ENCODE measurements around the gene MTUS2. TPM values are rescaled to one million over a fixed set of nuclear protein-coding genes. Genes with fewer than 3 reads are reported as not detected.
"Not testable (repeated sequence)": the region's sequence is repeated elsewhere in the genome, so short reads cannot be mapped to it uniquely, and the experiment has no call there.

MTUS2 gene
- total RNA-seq, 2 donors from 2014 or later, result 4.0 to 5.4 TPM

GRCh38 chr13:29210676-29211075 lies 390.5 kb downstream of the MTUS2 start:
- ATAC-seq (no peak), DNase-seq (no peak)
- TF ChIP-seq CTCF (IDR thresholded peaks at IDR 0.05) (no peak), POLR2A (IDR thresholded peaks at IDR 0.05) (no peak)
- no peak overlapping the region for H3K4me3 ChIP-seq
- WGBS, 2 donors, result 74 to 84% methylated on average over 4 of the region's 4 CpGs
- H3K36me3 ChIP-seq (replicated peaks in 1 of 2; ENCODE audit: insufficient read depth in 1 of 2, low read depth in 2 of 2), result no peaks in the 10 kb centered on the region
- intact Hi-C loops (cut with DNase I), result no loop called here
- no peaks in the 10 kb centered on the region for H3K9me3 ChIP-seq
- no peak overlapping the region for H3K27ac ChIP-seq
- H3K4me1 ChIP-seq, result no peaks in the 10 kb centered on the region
- H3K27me3 ChIP-seq, result no peaks in the 10 kb centered on the region

GRCh38 chr13:29211162-29211561 lies 391.0 kb downstream of the MTUS2 start:
- H3K4me1 ChIP-seq; ATAC-seq; DNase-seq; H3K27me3 ChIP-seq; H3K9me3 ChIP-seq; H3K4me3 ChIP-seq; intact Hi-C loops (cut with DNase I); H3K36me3 ChIP-seq (replicated peaks in 1 of 2; ENCODE audit: insufficient read depth in 1 of 2, low read depth in 2 of 2); H3K27ac ChIP-seq: not testable (repeated sequence)
- WGBS, 2 donors, result 65 to 78% methylated on average over 5 of the region's 5 CpGs

GRCh38 chr13:29222458-29222857 lies 402.3 kb downstream of the MTUS2 start:
- no peak for ATAC-seq
- WGBS, 2 donors, result 62 to 83% methylated on average over 4 to 5 of the region's 5 CpGs

GRCh38 chr13:29224206-29224605 lies 404.1 kb downstream of the MTUS2 start:
- Histone ChIP-seq H3K4me1 (no peaks in the 10 kb centered on the region), H3K36me3 (replicated peaks in 1 of 2; ENCODE audit: insufficient read depth in 1 of 2, low read depth in 2 of 2) (no peaks in the 10 kb centered on the region), H3K27me3 (no peaks in the 10 kb centered on the region), H3K9me3 (peaks cover 0 to 14% (median 0%) of the 10 kb centered on the region in 3 donors), H3K4me3 (no peak overlapping the region), H3K27ac (no peak overlapping the region)
- DNase-seq, result no peak
- ATAC-seq, result no peak
- intact Hi-C loops (cut with DNase I), result no loop called here
- no peak for TF ChIP-seq POLR2A (IDR thresholded peaks at IDR 0.05)
- no peak for TF ChIP-seq CTCF (IDR thresholded peaks at IDR 0.05)
- WGBS, 2 donors, result 80 to 91% methylated on average over 2 of the region's 2 CpGs

More at GRCh38 chr13:29222458-29222857, 402.3 kb downstream of the MTUS2 start:
- Histone ChIP-seq H3K4me1 (no peaks in the 10 kb centered on the region), H3K36me3 (replicated peaks in 1 of 2; ENCODE audit: insufficient read depth in 1 of 2, low read depth in 2 of 2) (no peaks in the 10 kb centered on the region), H3K27ac (no peak overlapping the region), H3K9me3 (peaks cover 0 to 14% (median 0%) of the 10 kb centered on the region in 3 donors), H3K4me3 (no peak overlapping the region), H3K27me3 (no peaks in the 10 kb centered on the region)
- no peak for DNase-seq
- intact Hi-C loops (cut with DNase I), result no loop called here
- TF ChIP-seq POLR2A (IDR thresholded peaks at IDR 0.05), result no peak
- TF ChIP-seq CTCF (IDR thresholded peaks at IDR 0.05), result no peak

- no peak for ATAC-seq
- no peaks in the 10 kb centered on the region for H3K4me1 ChIP-seq
- H3K36me3 ChIP-seq (replicated peaks in 1 of 2; ENCODE audit: insufficient read depth in 1 of 2, low read depth in 2 of 2), result no peaks in the 10 kb centered on the region
- no peak for TF ChIP-seq CTCF (IDR thresholded peaks at IDR 0.05)
- no peak for TF ChIP-seq POLR2A (IDR thresholded peaks at IDR 0.05)
- intact Hi-C loops (cut with DNase I), result no loop called here
- no peak overlapping the region for H3K4me3 ChIP-seq
- H3K27ac ChIP-seq, result no peak overlapping the region
- no peaks in the 10 kb centered on the region for H3K27me3 ChIP-seq
- DNase-seq, result no peak
- H3K9me3 ChIP-seq, result peaks cover 0 to 14% (median 0%) of the 10 kb centered on the region in 3 donors
These were observed 407.4 kb downstream of the MTUS2 start for GRCh38 chr13:29227576-29227975.

Measured in body of pancreas (tissue), 4 donors.